ENCODE results near the gene SDK1.
A peak's percentile ranks its signal among the peaks of the same experiment; 100 is the strongest.

The SDK1 gene

DNA sequence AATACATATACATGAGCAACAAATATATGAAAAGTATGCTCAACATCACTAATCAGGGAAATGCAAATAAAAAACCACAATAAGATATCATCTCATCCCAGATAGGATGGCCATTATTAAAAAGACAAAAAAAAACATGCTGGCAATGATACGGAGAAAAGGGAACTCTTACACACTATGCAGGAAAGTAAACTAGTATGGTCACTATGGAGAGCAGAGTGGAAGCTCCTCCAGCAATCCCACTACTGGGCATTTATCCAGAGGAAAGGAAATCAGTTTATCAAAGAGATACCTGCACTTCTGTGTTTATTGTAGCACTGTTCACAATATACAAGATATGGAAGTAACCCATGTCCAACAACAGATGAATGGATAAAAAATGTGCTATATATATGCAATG lies 217.5 kb downstream of the SDK1 start:
- DNase-seq: peak; percentile 67
- Histone ChIP-seq H3K23ac (ENCODE audit: low read length in 2 of 2) (no peak overlapping the region), H3K4me1 (ENCODE audit: control insufficient read depth, insufficient read depth, low read depth, low read length) (no peaks in the 10 kb centered on the region), H4K91ac (ENCODE audit: low read length) (no peak overlapping the region), H3K14ac (ENCODE audit: low read length in 2 of 2) (no peak overlapping the region), H3K27ac (ENCODE audit: low read length, poor library complexity, severe bottlenecking) (no peak overlapping the region), H3K4me2 (ENCODE audit: low read length, poor library complexity, severe bottlenecking) (no peak overlapping the region), H2AK5ac (ENCODE audit: low read length, severe bottlenecking) (no peak overlapping the region), H2BK120ac (ENCODE audit: low read depth, low read length) (no peak overlapping the region), H4K8ac (ENCODE audit: low read length) (no peak overlapping the region), H3K18ac (ENCODE audit: low read depth in 1 of 2, low read length in 2 of 2) (no peak overlapping the region), H3K36me3 (ENCODE audit: control insufficient read depth in 1 of 2, insufficient read depth in 2 of 2, low read depth in 1 of 2, low read length in 2 of 2) (no peaks in the 10 kb centered on the region), H2BK5ac (ENCODE audit: low read depth, low read length, poor library complexity, severe bottlenecking) (no peak overlapping the region), H3K4me3 (ENCODE audit: insufficient read depth in 1 of 2, low read depth in 1 of 2, low read length in 2 of 2) (no peak overlapping the region), H3K79me1 (replicated peaks; ENCODE audit: low read length, poor library complexity, severe bottlenecking) (peaks cover 9% of the 10 kb centered on the region), H3K27me3 (ENCODE audit: control insufficient read depth in 1 of 2, insufficient read depth in 1 of 2, low read length in 2 of 2) (no peaks in the 10 kb centered on the region), H2BK15ac (ENCODE audit: low read depth, poor library complexity, severe bottlenecking) (no peak overlapping the region), H3K4ac (ENCODE audit: low read depth in 1 of 2, low read length in 2 of 2) (no peak overlapping the region), H2BK12ac (ENCODE audit: low read length in 2 of 2) (no peak overlapping the region), H3K9me3 (ENCODE audit: control insufficient read depth, low read length) (no peaks in the 10 kb centered on the region), H3K9ac (ENCODE audit: low read length) (no peak overlapping the region), H2AFZ (ENCODE audit: low read depth, low read length) (no peak overlapping the region)
- WGBS: no CpG with 5 or more reads among the region's 1 CpG

GRCh38 chr7:3520206-3520605 lies 219.2 kb downstream of the SDK1 start:
- Histone ChIP-seq H2BK120ac (ENCODE audit: low read depth, low read length) (no peak overlapping the region), H3K4me1 (ENCODE audit: control insufficient read depth, insufficient read depth, low read depth, low read length) (no peaks in the 10 kb centered on the region), H3K79me1 (replicated peaks; ENCODE audit: low read length, poor library complexity, severe bottlenecking) (peaks cover 12% of the 10 kb centered on the region), H3K4ac (ENCODE audit: low read depth in 1 of 2, low read length in 2 of 2) (no peak overlapping the region), H3K4me3 (ENCODE audit: insufficient read depth in 1 of 2, low read depth in 1 of 2, low read length in 2 of 2) (no peak overlapping the region), H3K27ac (ENCODE audit: low read length, poor library complexity, severe bottlenecking) (no peak overlapping the region), H3K36me3 (ENCODE audit: control insufficient read depth in 1 of 2, insufficient read depth in 2 of 2, low read depth in 1 of 2, low read length in 2 of 2) (no peaks in the 10 kb centered on the region), H2AFZ (ENCODE audit: low read depth, low read length) (no peak overlapping the region), H2BK12ac (ENCODE audit: low read length in 2 of 2) (no peak overlapping the region), H4K91ac (ENCODE audit: low read length) (no peak overlapping the region), H3K23ac (ENCODE audit: low read length in 2 of 2) (no peak overlapping the region), H3K4me2 (ENCODE audit: low read length, poor library complexity, severe bottlenecking) (no peak overlapping the region), H3K9ac (ENCODE audit: low read length) (no peak overlapping the region), H2AK5ac (ENCODE audit: low read length, severe bottlenecking) (no peak overlapping the region), H2BK5ac (ENCODE audit: low read depth, low read length, poor library complexity, severe bottlenecking) (no peak overlapping the region), H2BK15ac (ENCODE audit: low read depth, poor library complexity, severe bottlenecking) (no peak overlapping the region), H3K9me3 (ENCODE audit: control insufficient read depth, low read length) (no peaks in the 10 kb centered on the region), H4K8ac (ENCODE audit: low read length) (no peak overlapping the region), H3K18ac (ENCODE audit: low read depth in 1 of 2, low read length in 2 of 2) (no peak overlapping the region), H3K14ac (ENCODE audit: low read length in 2 of 2) (no peak overlapping the region), H3K27me3 (ENCODE audit: control insufficient read depth in 1 of 2, insufficient read depth in 1 of 2, low read length in 2 of 2) (no peaks in the 10 kb centered on the region)
- DNase-seq: no peak
- WGBS: 41% methylated on average over 2 of the region's 2 CpGs

GRCh38 chr7:3527496-3528124 lies 226.6 kb downstream of the SDK1 start:
- Histone ChIP-seq H3K36me3 (ENCODE audit: control insufficient read depth in 1 of 2, insufficient read depth in 2 of 2, low read depth in 1 of 2, low read length in 2 of 2) (no peaks in the 10 kb centered on the region), H3K4me1 (ENCODE audit: control insufficient read depth, insufficient read depth, low read depth, low read length) (no peaks in the 10 kb centered on the region), H2BK15ac (ENCODE audit: low read depth, poor library complexity, severe bottlenecking) (no peak overlapping the region), H2BK120ac (ENCODE audit: low read depth, low read length) (no peak overlapping the region), H3K23ac (ENCODE audit: low read length in 2 of 2) (no peak overlapping the region), H3K9me3 (ENCODE audit: control insufficient read depth, low read length) (no peaks in the 10 kb centered on the region), H4K8ac (ENCODE audit: low read length) (no peak overlapping the region), H2AFZ (ENCODE audit: low read depth, low read length) (no peak overlapping the region), H3K27me3 (ENCODE audit: control insufficient read depth in 1 of 2, insufficient read depth in 1 of 2, low read length in 2 of 2) (no peaks in the 10 kb centered on the region), H3K4ac (ENCODE audit: low read depth in 1 of 2, low read length in 2 of 2) (no peak overlapping the region), H3K4me2 (ENCODE audit: low read length, poor library complexity, severe bottlenecking) (no peak overlapping the region), H3K27ac (ENCODE audit: low read length, poor library complexity, severe bottlenecking) (no peak overlapping the region), H3K9ac (ENCODE audit: low read length) (no peak overlapping the region), H3K4me3 (ENCODE audit: insufficient read depth in 1 of 2, low read depth in 1 of 2, low read length in 2 of 2) (no peak overlapping the region), H4K91ac (ENCODE audit: low read length) (peak overlapping the region; percentile 21), H2BK5ac (ENCODE audit: low read depth, low read length, poor library complexity, severe bottlenecking) (no peak overlapping the region), H3K79me1 (replicated peaks; ENCODE audit: low read length, poor library complexity, severe bottlenecking) (peaks cover 33% of the 10 kb centered on the region), H2AK5ac (ENCODE audit: low read length, severe bottlenecking) (no peak overlapping the region), H3K14ac (ENCODE audit: low read length in 2 of 2) (no peak overlapping the region), H3K18ac (ENCODE audit: low read depth in 1 of 2, low read length in 2 of 2) (peak overlapping the region in 1 of 2 experiments; percentile 43), H2BK12ac (ENCODE audit: low read length in 2 of 2) (peak overlapping the region in 1 of 2 experiments; percentile 71)
- DNase-seq: no peak
- 99% methylated on average over 2 of the region's 2 CpGs for WGBS

GRCh38 chr7:3533040-3533439 lies 232.0 kb downstream of the SDK1 start:
- H3K23ac ChIP-seq (ENCODE audit: low read length in 2 of 2): no peak overlapping the region
- no peak overlapping the region for H3K14ac ChIP-seq (ENCODE audit: low read length in 2 of 2)
- no peaks in the 10 kb centered on the region for H3K9me3 ChIP-seq (ENCODE audit: control insufficient read depth, low read length)
- no peak overlapping the region for H3K9ac ChIP-seq (ENCODE audit: low read length)
- no peak overlapping the region for H2BK5ac ChIP-seq (ENCODE audit: low read depth, low read length, poor library complexity, severe bottlenecking)
- peaks cover 6% of the 10 kb centered on the region for H3K4me1 ChIP-seq (ENCODE audit: control insufficient read depth, insufficient read depth, low read depth, low read length)
- no peak overlapping the region for H4K91ac ChIP-seq (ENCODE audit: low read length)
- DNase-seq: no peak
- no peak overlapping the region for H2BK120ac ChIP-seq (ENCODE audit: low read depth, low read length)
- no peak overlapping the region for H2BK12ac ChIP-seq (ENCODE audit: low read length in 2 of 2)
- no peak overlapping the region for H3K4me3 ChIP-seq (ENCODE audit: insufficient read depth in 1 of 2, low read depth in 1 of 2, low read length in 2 of 2)
- WGBS: no CpG with 5 or more reads among the region's 1 CpG
- H2BK15ac ChIP-seq (ENCODE audit: low read depth, poor library complexity, severe bottlenecking): no peak overlapping the region
- no peaks in the 10 kb centered on the region for H3K36me3 ChIP-seq (ENCODE audit: control insufficient read depth in 1 of 2, insufficient read depth in 2 of 2, low read depth in 1 of 2, low read length in 2 of 2)
- no peak overlapping the region for H2AFZ ChIP-seq (ENCODE audit: low read depth, low read length)
- no peak overlapping the region for H4K8ac ChIP-seq (ENCODE audit: low read length)
- H3K18ac ChIP-seq (ENCODE audit: low read depth in 1 of 2, low read length in 2 of 2): no peak overlapping the region
- H3K79me1 ChIP-seq (replicated peaks; ENCODE audit: low read length, poor library complexity, severe bottlenecking): peaks cover 15% of the 10 kb centered on the region
- H3K27me3 ChIP-seq (ENCODE audit: control insufficient read depth in 1 of 2, insufficient read depth in 1 of 2, low read length in 2 of 2): no peaks in the 10 kb centered on the region
- no peak overlapping the region for H2AK5ac ChIP-seq (ENCODE audit: low read length, severe bottlenecking)
- no peak overlapping the region for H3K4me2 ChIP-seq (ENCODE audit: low read length, poor library complexity, severe bottlenecking)
- H3K27ac ChIP-seq (ENCODE audit: low read length, poor library complexity, severe bottlenecking): no peak overlapping the region
- H3K4ac ChIP-seq (ENCODE audit: low read depth in 1 of 2, low read length in 2 of 2): no peak overlapping the region

Measured in mesenchymal stem cell (in vitro differentiated cells and primary cell).